Right ventricle myocardium superior (tissue), 1 donor: ENCODE data around the gene BNC2. TPM values are rescaled to one million over a fixed set of nuclear protein-coding genes. Genes with fewer than 3 reads are reported as not detected.

ENCODE experiments used
- ATAC-seq: fragments of 200-7000 bp; cut with Tn5 transposase; one replicate; pipeline ENCODE4 v1.9.1; 2020; ENCODE audit warnings: mild to moderate bottlenecking; ENCODE audit not compliant: poor library complexity
- DNase-seq: peaks from one replicate; pipeline ENCODE4 v3.0.0-alpha.2; 2020
- intact Hi-C: fragments of 100-400 bp; cut with DNase I; formaldehyde crosslinking; loops from one replicate; pipeline ENCODE4 v1.11.2; 2022
- total RNA-seq: library from RNA; stranded (reverse); fragmentation: NEBNext Ultra II Directional; extraction: Animal tissue kit (Norgen Biotek cat#: 25700); gene quantifications from one replicate; pipeline ENCODE4 v1.2.1, GENCODE V29; 2021
- donor health status: DM: no; HTN: yes; CAD: no; lungs with severe emphysema.

The BNC2 gene
- total RNA-seq, 1 donor from 2014 or later, result 3.9 TPM

DNA sequence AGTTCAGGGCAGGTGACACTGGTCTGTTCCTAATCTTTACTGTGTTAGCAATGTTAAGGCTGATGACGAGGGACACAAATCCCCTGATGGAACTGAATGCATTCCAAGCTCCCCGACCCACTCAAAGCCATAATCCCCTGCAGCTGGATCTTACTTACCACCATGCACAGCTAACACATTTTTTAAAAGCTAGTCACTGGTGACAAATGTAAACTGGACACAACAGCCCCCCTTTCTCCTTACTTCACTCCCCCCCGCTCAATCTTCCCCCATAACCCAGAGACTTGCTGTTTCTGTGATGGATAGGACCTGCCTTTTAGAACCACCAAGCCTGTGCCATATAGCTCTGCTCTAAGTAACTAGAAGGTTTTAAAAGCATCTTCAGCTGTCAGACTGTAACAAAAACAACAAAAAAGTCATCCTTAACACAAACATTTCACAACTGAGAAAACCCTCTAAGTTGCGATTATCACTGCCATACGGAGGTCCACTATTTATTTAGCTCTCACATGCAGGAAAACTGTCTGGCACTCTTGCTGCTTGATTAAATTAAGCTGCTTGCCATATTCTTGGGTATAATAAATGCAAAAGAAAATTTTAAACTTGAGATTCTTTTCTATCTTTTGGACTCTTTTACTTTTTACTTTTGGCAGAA is 44.4 kb downstream of the BNC2 start:
- intact Hi-C loops, result no loop called here
- ATAC-seq, result no peak

GRCh38 chr9:16825331-16825725 is 45.1 kb downstream of the BNC2 start:
- intact Hi-C loops, result no loop called here
- ATAC-seq, result no peak
- no peak for DNase-seq

More for the DNA sequence above, 44.4 kb downstream of the BNC2 start:
- no peak for DNase-seq

DNA sequence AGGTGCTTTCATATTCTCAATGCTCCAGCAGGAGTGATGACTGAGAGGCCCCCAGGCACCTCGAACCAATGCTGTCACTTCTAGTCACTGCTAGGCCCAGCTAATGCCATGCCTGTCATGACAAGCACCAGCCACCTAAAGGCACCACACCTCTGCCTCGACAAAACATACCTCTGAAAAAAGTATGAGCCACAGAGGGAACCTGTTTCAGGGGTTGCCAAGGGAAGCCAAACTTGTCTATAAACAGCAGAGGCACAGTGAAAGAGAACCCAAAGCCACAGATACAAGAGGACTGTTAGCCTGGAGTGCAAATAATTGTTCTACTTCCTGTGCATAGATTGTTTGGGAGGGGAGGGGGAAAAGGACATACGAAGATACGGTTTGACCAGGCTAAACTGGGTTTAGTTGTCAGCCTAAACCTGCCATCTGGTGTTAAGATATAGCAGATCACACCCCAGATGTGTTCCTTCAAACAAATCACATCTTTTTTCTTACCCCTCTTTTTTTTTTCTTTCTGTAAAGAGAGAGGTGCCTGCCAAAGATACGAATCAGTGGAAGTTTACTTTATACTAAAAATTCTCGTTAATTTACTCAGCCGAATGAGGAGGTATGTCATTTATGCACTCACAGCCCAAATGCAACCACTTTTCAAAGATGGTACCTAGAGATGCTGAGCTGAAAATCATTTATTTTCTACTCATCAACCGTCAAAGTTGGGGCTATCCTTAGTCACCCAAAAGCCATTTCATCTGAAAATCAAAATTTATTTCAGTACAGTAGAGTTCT is 45.7 kb downstream of the BNC2 start:
- intact Hi-C loops, result no loop called here
- DNase-seq (no peak), ATAC-seq (no peak)

- intact Hi-C loops, result no loop called here
- no peak for DNase-seq
- ATAC-seq, result no peak
These were observed 46.6 kb downstream of the BNC2 start for GRCh38 chr9:16823906-16824305.

GRCh38 chr9:16821344-16821743 is 49.1 kb downstream of the BNC2 start:
- intact Hi-C loops, result no loop called here
- ATAC-seq (no peak), DNase-seq (no peak)

- DNase-seq (no peak), ATAC-seq (no peak)
- intact Hi-C loops, result no loop called here
These were observed 53.0 kb downstream of the BNC2 start for GRCh38 chr9:16817514-16817913.

DNA sequence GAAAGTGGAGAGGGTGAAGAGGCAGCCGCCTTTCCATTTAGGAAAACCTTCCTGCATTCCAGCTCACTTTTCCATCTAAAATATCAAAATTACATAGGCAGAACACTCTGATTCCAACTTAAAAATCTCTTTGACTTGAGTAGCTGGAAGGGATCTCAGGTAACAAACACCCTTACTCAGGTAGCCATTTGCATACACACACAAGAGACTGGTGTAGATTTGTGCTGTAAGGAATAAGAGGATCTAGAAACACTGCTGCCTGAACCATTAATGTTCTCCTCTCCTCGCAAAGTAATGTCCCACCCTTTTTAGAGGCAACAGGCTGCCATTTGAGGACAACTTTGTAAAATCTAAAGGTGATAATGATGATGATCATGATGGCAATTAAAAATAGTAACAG is 53.5 kb downstream of the BNC2 start:
- ATAC-seq (no peak), DNase-seq (no peak)
- intact Hi-C loops, result no loop called here

GRCh38 chr9:16816011-16816410 is 54.5 kb downstream of the BNC2 start:
- ATAC-seq (no peak), DNase-seq (no peak)
- intact Hi-C loops, result no loop called here

- intact Hi-C loops, result no loop called here
- no peak for DNase-seq
- no peak for ATAC-seq
These were observed 55.4 kb downstream of the BNC2 start for GRCh38 chr9:16815079-16815478.

DNA sequence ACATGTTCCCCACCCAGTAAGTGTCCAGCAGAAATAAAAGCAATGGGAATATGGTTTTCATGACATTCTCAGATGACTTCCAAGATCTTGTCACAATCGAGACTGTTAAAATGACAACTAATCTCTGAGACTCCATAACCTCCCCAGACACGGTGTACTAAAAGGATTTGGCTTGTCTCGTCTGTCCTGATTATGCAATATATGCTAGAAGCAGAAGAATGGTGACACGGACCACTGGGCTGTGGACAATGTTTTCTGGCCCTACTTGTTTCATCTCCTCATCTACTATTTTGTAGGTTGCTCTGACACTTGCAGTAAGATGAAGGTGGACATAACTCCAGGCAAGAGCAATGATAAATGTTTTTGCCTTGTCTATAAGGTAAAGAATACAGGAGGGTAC is 56.6 kb downstream of the BNC2 start:
- no peak for ATAC-seq
- intact Hi-C loops, result no loop called here

GRCh38 chr9:16811987-16812685 is 58.3 kb downstream of the BNC2 start:
- ATAC-seq, result no peak
- no peak for DNase-seq
- intact Hi-C loops, result no loop called here

More for the DNA sequence above, 56.6 kb downstream of the BNC2 start:
- no peak for DNase-seq

- intact Hi-C loops, result no loop called here
- ATAC-seq (no peak), DNase-seq (no peak)
These were observed 60.4 kb downstream of the BNC2 start for GRCh38 chr9:16809912-16810610.

DNA sequence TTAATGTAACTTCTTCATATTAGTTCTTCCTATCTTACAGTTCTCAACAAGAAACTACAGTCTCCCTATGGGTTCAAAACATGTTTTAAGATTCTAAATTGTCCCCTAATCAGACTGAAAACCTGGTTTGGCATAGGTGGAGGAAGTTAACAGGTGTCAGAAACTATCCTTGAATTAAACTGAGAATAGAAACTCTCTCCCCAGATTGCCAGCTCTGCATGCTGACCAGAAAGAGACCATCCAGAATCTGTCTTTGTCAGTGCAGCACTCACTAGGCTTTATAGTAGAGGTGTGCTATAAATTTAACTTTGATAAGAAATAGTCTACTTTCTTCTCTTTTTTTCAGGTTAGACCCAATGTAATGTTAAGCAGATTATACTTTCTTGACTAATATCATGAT is 63.8 kb downstream of the BNC2 start:
- DNase-seq (no peak), ATAC-seq (no peak)
- intact Hi-C loops, result no loop called here

GRCh38 chr9:16803648-16804047 is 66.8 kb downstream of the BNC2 start:
- no peak for DNase-seq
- no peak for ATAC-seq
- intact Hi-C loops, result no loop called here

GRCh38 chr9:16801871-16802466 is 68.5 kb downstream of the BNC2 start:
- ATAC-seq, result no peak
- intact Hi-C loops, result no loop called here
- no peak for DNase-seq

DNA sequence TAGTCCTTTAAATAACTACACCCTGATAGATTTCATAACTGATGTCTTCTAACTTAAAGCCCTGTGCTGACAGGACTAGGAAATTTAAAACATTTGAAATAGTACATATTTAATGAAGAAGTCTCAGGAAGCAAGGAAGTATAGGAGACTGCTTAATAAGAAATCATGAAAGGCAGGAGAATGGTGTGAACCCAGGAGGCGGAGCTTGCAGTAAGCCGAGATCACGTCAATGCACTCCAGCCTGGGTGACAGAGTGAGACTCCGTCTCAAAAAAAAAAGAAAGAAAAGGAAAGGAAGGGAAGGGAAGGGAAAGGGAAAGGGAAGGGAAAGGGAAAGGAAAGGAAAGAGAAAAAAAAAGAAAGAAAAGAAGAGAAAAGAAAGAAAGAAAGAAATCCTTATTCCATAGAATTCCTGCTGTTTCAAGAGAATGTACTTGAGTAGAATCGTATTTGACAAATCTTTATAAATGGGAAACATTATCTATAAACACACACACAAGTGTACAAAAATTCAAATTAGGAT is 74.1 kb downstream of the BNC2 start:
- ATAC-seq (no peak), DNase-seq (no peak)
- intact Hi-C loops, result no loop called here

GRCh38 chr9:16794871-16795639 is 75.4 kb downstream of the BNC2 start:
- ATAC-seq (peak; percentile 90), DNase-seq (peak; percentile 52)
- intact Hi-C loops, result no loop called here

- DNase-seq, result no peak
- no peak for ATAC-seq
- intact Hi-C loops, result no loop called here
These were observed 76.4 kb downstream of the BNC2 start for GRCh38 chr9:16794103-16794502.
